HG03095 (cell line): Measurements from ENCODE around the gene COL8A1.
"Not testable (repeated sequence)": the region's sequence is repeated elsewhere in the genome, so short reads cannot be mapped to it uniquely, and the experiment has no call there.

Source experiments
- ATAC-seq: cut with Tn5 transposase; IDR thresholded peaks from one replicate; pipeline ENCODE4 v1.9.1; 2021; ENCODE audit warnings: moderate library complexity; ENCODE audit not compliant: unreplicated experiment

COL8A1 gene

DNA sequence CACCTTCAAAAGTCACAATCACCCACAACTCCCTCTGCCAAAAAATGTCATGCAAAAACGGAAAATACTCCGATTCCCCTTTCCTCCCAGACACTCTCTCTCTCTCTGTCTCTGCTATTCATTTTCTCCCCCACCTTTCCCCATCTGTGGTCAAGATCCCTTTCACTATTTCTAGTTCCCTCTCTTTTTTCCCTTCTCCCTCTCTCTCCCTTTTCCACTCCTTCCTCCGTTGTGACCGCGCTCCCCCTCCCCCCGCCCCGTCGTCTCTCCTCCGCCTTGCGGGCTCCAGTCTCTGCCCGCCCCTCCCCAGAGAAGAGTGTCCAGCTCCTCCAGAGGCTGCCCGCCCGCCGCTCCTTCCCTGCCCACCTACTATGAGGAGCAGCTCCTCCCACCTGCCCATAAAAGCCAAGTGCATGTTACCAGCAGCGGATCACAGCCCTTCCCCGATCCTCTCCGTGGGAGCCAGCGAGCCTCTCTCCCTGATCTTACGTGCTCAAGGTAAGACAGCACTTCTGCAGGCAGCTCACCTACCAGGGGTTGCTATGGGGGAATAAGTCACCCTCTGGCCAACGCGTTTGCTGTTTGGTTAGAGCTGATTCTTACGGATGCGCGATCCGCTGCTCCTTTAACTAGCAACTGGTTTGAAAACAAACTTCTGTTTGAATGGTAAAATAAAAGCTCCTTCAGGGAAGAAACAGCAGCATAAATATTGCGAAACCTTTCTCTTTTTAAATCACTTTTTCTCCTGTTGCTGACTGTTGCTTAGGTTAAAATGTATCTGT, at the start of gene COL8A1:
COL8A1 (plus strand) TSS at position 428 of the 782 bp plus-strand sequence. CDS start 152,089 bp downstream, outside the sequence.
- no peak for ATAC-seq

DNA sequence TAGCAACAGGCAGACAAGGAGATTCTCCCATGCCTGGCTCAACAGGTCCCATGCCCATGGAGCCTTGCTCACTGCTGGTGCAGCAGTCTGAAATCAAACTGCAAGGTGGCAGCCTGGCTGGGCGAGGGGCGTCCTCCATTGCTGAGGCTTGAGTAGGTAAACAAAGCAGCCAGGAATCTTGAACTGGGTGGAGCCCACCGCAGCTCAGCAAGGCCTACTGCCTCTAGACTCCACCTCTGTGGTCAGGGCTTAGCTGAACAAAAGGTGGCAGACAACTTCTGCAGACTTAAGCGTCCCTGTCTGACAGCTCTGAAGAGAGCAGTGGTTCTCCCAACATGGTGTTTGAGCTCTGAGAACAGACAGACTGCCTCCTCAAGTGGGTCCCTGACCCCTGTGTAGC, 49.2 kb upstream of the COL8A1 start:
- not testable (repeated sequence) for ATAC-seq

DNA sequence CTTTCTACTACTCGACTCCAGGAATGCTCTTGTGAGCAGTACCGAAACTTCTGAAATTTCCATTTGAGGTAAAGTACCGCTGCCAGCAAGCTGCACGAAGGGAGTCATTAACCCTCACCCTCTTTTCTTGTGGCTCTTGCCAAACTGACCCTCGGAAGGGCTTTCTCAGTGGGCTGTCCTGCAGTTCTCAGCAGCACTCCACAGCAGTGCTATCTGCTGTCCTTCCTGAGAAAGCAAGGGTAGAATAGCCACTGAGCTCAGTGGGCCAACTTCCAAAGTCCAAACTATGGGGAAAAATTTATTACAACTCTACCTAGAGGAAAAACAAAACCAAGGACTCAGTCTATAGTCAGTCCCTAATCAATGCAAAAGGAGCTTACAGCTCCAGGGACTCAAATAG, 38.5 kb upstream of the COL8A1 start:
- no peak for ATAC-seq

DNA sequence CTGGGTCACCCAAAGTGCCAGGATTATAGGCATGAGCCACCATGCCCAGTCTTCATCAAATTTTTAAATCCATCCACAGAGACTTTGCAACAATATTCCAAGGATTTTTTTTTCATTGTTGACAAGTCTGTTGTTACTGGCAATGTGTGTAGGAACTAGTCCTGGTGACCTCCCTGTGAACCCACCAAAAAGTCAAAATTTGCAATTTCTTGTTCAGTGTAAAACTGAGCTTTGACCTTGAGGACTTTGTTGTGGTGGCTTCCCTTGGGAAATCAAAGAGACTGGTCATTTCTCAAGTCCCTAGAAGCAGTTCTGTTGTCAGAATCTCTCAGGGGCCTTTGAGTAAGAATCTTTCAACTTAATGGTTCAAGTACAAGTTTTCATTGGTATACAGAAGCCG, 36.9 kb upstream of the COL8A1 start:
- no peak for ATAC-seq

DNA sequence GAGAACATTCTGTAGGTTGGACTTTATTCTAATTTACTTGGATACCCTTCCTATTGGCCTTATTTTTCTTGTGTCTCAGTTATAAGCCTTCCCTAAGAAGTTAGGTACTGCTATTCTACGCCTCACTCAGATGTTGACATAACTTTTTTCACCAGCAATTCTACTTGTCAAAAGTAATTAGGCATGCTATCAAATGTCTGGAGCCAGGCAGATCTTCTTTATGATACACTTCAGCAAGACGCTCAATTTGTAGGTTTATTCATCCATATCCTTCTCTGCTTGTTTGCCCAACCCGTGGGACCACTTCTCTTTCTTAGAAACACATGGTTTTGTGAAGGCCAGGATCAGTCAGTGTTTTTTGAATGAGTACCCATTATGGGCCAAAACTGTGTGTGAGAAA, 36.2 kb upstream of the COL8A1 start:
- no peak for ATAC-seq

DNA sequence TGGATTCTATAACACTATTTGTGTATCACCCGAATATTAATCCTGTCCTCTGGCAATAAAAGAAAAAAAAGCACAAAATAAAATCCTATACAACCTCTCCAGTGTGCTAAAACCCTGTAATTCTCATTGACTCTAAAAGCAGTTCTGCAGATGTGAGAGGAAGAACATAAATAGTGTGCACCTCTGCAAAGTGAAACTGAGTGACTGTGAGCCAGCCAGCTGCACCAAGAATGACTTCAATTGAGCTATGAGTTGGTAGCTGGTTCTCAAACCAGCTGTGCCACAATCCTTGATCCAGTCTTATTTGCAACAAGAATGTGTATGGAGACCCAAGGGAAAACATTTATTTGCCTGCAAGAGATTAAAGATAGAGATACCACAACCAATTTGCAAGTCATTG, 31.2 kb upstream of the COL8A1 start:
- ATAC-seq, result no peak

DNA sequence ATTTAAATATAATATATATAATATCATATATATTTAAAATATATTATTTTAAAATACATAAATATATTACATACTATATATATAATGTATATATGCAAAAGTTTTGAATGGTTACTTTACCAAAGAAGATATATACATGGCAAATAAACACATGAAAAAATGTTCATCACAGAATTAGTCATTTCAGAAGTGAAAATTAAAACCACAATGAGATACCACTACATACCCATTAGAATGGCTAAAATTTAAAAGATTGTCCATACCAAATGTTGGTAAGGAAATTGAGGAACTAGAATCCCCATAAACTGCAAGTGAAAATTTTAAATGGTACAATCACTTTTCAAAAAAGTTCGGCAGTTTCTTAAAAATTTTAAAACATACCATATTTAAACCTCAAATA, 23.6 kb upstream of the COL8A1 start:
- ATAC-seq, result no peak

DNA sequence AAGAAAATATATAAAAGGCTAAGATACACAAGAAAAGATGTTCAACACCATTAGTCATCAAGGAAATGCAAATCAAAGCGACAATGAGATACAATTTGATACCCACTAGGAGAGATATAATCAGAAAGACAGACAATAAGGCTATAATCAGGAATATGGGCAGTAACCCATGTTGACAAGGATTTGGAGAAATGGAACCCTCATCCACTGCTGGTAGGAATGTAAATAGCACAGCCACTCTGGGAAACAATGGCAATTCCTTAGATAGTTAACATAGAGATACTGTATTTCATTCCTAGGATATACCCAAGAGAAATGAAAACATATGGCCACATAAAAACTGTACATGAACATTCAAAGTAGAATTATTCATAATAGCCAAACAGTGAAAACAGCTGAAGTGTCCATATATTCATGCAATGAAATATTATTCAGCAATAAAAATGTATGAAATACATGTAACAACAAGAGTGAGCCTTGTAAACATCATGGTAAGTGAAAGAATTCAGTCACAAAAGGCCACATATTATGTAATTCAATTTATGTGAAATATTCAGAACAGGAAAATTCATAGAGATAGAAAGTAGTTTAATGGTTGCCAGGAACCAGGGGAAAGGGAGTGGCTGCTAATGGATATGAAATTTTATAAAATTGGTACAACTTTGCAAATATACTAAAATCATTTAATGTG, 18.2 kb upstream of the COL8A1 start:
- ATAC-seq, result no peak

DNA sequence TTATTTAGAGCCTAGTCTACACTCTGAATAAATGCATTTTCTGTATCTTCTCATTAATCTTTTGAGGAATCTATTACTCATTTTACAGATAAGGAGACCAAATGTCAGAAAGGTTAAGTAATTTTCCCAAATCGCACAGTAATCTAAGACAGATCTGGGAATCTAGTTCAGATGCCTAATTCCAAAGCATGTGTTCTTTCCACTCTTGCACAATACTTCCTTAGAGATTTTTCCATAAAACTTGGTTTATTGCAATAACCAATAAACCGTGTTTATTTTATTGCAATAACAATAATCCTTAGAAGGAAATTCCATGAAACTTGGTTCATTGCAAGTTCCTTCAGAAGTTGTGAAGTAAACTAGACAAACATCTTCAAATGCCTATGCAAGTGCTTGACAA, 17.4 kb upstream of the COL8A1 start:
- no peak for ATAC-seq

DNA sequence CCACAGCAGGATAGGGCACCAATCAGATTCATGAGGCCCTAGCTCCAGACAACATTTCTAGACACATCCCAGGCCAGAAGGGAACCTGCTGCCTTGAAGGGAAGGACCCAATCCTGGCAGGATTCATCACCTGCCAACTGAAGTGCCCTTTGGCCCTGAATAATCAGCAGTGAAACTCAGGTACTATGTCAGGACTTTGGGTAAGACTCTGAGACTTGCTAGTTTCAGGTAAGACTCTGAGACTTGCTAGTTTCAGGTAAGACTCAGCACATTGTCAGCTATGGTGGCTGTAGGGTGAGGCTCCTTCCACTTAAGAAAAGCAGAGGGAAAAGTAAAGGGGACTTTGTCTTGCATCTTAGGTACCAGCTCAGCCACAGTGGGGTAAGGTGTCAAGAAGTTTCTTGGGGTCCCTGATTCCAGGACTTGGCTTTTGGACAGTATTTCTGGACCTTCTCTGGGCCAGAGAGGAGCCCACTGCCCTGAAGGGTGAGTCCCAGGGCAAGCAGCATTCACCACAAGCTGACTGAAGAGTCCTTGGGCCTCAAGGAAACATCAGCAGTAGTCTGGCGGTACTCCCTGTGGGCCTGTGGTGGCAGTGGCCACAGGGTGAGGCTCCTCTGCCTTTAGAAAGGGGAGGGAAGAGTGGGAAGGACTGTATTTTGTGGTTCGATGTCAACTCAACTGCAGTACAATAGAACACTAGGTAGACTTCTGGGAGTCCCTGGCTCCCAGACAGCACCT, 13.7 kb upstream of the COL8A1 start:
- no peak for ATAC-seq

DNA sequence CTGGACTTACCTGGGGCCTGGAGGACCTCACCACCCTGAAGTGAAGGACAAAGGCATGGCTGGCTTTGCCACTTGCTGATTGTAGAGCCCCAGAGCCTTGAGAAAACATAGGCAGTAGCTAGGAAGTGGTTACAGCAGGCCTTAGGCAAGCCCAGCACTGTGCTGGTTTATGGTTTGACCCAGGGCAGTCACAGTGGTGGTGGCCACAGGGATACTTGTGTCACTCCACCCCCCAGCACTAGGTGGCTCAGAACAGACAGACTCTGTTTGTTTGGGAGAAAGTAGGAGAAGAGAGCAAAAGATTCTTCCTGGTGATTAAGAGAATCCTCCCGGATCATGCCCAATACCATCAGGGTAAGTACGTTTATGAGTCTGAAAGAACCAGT, 13.2 kb upstream of the COL8A1 start:
- ATAC-seq, result no peak

DNA sequence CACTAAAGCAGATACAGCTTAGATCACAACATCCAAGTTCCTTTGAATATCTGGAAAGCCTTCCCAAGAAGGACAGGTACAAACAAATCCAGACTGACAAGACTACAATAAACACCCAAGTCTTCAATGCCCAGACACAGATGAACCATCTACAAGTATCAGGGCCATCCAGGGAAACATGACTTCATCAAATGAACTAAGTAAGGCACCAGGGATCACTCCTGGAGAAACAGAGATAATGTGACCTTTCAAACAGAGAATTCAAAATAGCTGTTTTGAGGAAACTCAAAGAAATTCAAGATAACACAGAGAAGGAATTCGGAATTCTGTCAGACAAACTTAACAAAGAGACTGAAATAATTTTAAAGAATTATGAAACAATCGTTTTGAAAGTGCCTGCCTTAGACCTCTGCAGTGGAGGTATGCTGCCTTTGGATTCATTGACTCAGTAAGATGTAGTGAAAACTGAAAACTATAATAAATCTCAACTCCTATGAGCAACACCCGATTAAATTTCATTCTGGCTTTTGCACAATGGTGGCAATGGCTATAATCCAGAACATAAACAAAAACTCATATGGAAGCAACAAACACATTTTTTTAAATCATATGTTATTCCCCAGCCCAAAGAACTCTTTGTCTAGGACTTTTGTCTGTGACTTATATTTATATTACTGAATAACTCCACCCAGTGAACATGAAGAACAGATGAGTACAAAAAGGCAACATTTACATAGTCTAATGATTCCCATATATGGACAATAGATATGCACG, 12.6 kb upstream of the COL8A1 start:
- ATAC-seq, result no peak

DNA sequence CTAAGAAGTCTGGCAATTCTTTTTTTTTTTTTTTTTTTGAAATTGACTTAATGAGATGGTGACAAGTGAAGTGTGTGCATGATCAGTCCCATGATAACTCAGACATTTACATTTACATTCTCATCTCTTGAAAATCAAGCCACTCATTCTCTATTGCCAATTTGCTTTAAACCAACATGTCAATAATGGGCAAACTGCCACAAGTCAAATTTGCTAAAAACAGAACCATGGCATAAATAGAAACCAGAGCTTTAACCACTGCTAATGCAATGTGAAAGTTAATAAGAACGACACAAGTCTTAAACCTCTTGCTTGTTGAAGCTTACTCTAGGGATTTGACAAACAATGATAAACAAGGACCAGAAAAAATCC, 12.0 kb upstream of the COL8A1 start:
- ATAC-seq, result no peak

DNA sequence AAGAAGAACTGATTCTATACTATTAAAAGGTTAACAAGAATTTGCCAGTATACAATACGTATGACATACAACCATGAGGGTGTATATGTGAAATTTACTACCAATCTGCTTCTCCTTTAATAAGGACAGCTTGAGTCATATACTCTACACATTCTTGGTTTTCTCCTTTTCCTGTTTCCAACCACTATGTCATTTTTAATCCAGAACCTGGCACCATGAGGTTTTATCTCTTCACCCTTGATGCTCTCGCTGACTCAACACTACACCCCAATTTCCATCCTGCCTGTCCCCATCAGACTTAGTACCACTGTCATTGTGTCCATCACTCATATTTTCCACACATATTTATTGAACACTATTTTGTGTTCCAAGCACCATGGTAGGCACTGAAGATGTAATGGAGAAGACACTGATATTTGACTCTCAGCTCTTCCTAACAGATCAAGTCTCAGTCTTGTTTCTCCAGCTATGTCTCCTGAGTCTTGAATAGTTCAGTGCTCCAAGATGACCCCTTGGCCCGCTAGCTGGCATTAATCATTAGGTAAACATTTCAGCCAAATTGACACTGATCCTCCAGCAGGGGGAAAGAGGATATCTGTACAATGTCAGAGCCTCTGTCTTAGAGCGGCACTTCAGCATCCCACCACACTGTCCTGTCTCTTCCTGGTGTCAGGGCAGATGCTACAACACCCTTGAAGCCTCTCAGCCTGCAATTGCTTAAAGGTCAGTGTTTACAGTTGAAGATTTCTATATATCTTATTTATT, 11.2 kb upstream of the COL8A1 start:
- no peak for ATAC-seq

DNA sequence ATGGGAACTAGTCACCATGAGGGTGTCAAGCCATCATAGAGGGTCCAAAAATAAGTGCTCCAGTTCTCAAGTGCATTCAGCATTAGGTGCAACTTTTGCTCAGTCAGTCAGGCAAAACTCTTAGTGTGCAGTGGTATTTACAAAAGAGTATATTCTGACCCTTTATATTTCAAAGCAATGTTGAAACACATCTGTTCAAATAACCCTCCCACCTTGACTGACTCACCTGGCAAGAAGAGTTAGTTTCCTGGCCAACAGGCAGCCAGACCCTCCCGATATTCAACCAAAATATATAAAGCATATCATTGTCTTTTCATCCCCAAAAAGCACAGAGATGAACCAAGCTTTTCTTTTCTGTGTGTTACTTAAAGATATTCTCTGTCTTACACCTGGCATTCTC, 7.6 kb upstream of the COL8A1 start:
- no peak for ATAC-seq

DNA sequence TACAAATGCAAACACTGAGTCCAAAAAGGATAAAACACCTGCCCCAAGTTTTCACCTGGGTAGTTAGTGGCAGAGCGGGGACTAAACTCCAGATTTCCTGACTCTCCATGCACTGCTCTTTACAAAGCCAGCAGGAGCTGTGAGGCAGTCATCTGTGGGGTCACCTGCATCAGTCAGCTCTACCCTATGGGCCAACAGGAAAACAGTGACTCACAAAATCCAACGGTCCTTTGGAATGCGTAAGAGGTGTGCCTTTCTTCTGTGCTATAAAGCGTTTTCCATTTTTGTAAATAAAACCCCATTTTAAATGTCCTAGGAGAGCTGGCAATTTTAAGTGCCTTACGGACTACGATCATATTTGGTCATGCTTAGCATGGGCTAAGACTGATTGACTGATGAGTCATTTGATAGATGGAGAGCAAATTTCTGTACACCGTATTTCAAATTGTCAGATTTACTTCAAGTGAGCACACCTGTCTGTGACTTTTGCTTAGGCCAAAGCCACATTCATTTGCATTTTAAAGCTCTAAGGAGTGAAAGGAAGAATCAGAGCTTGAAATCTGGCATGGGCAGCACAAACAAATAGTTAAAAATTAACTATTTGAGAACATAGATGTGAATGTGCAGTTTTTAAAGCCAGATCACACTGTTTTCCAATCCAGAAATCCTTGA, 4.4 kb upstream of the COL8A1 start:
- ATAC-seq, result no peak

DNA sequence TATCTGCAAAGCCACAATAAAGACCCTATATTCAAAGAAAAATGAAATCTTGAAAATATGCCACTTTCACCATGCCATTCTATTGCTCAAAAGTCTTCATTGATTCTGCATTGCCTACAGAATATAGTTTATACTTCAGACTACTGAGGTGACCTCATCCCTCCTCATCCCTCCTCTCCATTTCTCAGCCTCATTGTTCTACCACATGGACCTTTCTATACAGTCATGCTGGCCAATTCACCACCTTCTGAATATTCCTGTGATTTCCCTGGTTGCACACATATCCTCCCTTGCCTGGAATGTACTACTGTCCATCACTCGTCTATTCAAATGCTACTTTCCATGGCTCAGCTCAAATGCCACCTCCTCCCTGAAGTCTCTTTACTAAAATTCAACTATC, 3.5 kb upstream of the COL8A1 start:
- ATAC-seq, result no peak

DNA sequence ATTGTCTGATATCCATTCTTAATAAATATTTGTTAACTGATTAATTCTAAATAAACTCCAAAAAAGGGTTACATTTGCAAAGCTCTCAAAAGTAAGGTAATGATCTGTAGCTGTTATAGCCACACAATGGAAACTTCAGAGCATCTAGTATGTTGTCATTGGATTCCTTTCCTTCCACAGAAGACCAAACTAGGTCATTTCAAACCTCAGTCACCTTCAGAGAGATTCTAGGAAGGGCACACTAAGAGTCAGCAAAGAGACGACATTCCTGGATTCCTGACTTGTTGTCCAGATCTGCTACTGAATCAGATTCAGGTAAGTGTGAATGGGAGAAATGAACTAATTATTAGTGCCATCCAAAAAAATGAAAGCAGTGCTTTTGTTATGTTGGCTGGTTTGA, 3.0 kb upstream of the COL8A1 start:
- ATAC-seq, result no peak

DNA sequence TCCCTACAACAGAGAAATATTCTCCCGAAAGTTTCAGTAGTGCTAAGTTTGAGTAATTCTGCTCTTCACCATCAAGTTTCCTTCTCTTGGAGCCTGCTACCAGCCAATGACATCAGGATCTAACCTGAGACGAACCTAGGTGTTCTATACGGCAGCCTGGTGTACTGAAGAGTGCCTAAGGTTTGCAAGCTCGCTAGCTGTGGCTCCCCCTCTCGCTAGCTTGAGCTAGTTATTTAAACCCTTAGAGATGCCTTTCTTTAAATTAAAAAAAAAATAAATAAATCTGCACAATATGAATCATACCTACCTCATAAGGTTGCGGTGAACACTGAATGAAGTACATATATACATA, 1.4 kb upstream of the COL8A1 start:
- no peak for ATAC-seq
